ENCODE measurements around the gene MAP2K5. TPM values are rescaled to one million over a fixed set of nuclear protein-coding genes. Genes with fewer than 3 reads are reported as not detected.

MAP2K5 gene
- total RNA-seq, 2 donors from 2014 or later, result 7.4 to 10.2 TPM

DNA sequence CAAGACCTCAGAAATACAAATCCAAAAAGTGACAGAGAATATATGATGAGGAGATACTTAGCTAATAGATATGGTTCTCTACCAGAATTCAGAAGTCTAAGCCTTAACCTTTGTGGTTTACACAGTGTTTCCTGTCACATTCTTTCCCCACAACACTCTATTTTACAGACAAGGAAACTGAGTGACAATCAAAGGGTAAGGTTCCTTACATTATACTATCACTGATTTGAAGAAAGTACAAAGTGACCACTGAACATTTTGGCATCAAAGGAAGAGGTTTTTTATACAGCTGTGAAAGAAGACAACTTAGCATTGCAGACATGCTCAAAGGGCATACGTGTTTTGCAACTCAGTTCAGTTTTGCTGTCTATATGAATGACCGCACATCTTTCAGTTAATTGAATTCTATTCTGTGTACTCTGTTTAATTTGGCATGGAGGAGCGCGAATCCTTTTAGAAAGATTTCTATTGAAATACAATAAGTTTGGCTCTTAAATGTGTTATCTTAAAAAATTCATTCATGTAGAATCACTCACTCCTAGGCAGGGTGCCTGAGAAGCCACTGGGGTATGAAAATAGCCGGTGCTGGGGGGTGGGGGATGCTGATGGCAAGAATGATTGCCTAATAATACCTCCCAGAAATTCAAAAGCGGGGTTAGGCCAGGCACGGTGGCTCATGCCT, 216.3 kb downstream of the MAP2K5 start:
- no peaks in the 10 kb centered on the region for H3K4me1 ChIP-seq (ENCODE audit: control insufficient read depth in 1 of 2, low read depth in 2 of 2)
- ATAC-seq (ENCODE audit: insufficient number of reproducible peaks, low FRiP score, low read depth), result no peak
- no peaks in the 10 kb centered on the region for H3K27me3 ChIP-seq (replicated peaks; ENCODE audit: insufficient read depth)
- no peak overlapping the region for H3K27ac ChIP-seq
- no peaks in the 10 kb centered on the region for H3K36me3 ChIP-seq
- no peak for DNase-seq (ENCODE audit: low spot score)
- H3K4me3 ChIP-seq, result no peak overlapping the region
- H3K9me3 ChIP-seq, result no peaks in the 10 kb centered on the region
- TF ChIP-seq, protein P1, sequence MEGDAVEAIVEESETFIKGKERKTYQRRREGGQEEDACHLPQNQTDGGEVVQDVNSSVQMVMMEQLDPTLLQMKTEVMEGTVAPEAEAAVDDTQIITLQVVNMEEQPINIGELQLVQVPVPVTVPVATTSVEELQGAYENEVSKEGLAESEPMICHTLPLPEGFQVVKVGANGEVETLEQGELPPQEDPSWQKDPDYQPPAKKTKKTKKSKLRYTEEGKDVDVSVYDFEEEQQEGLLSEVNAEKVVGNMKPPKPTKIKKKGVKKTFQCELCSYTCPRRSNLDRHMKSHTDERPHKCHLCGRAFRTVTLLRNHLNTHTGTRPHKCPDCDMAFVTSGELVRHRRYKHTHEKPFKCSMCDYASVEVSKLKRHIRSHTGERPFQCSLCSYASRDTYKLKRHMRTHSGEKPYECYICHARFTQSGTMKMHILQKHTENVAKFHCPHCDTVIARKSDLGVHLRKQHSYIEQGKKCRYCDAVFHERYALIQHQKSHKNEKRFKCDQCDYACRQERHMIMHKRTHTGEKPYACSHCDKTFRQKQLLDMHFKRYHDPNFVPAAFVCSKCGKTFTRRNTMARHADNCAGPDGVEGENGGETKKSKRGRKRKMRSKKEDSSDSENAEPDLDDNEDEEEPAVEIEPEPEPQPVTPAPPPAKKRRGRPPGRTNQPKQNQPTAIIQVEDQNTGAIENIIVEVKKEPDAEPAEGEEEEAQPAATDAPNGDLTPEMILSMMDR (IDR thresholded peaks at IDR 0.05), result no peak

DNA sequence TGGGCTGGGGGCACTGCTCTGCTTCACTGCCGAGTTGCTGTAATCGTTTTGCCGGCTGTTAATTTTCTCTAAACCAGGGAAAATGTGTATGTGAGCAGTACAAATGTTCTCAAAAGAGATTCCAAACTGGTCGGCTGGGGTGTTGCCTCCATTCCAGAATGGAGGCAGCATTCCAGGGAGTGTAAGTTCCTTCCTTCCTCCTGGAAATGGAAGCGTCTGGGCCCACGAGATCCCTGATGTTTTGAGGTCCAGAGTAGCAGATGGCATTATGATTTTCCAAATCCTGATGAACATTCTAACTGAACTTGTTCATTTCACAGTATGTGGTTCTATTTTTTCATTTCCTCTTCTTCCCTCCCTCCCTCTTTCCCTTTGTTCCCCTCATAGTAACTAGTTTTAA, 218.4 kb downstream of the MAP2K5 start:
- Histone ChIP-seq H3K27ac (no peak overlapping the region), H3K4me3 (no peak overlapping the region), H3K4me1 (ENCODE audit: control insufficient read depth in 1 of 2, low read depth in 2 of 2) (no peaks in the 10 kb centered on the region), H3K36me3 (no peaks in the 10 kb centered on the region), H3K9me3 (no peaks in the 10 kb centered on the region), H3K27me3 (replicated peaks; ENCODE audit: insufficient read depth) (no peaks in the 10 kb centered on the region)
- TF ChIP-seq, protein P1 (IDR thresholded peaks at IDR 0.05), result no peak
- DNase-seq (ENCODE audit: low spot score) (no peak), ATAC-seq (ENCODE audit: insufficient number of reproducible peaks, low FRiP score, low read depth) (no peak)

DNA sequence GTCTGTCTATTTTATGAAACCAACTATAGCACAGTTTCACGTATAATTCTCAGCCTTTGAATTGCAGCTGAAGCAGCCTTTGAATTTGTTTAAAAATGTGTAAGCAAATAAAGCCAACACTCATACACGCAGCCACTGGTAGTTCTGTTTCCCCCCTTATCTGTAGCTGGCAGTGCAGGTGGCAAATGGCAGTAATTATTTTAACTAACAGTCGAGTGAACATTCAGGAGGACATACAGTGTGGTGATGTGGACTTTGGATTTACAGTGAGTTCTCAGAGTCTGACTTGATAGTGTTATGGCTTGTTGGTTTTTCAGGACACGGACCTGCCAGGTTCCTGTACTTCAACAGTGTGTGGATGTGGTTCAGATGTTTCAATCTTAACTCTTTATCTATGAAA, 218.8 kb downstream of the MAP2K5 start:
- no peaks in the 10 kb centered on the region for H3K4me1 ChIP-seq (ENCODE audit: control insufficient read depth in 1 of 2, low read depth in 2 of 2)
- DNase-seq (ENCODE audit: low spot score), result no peak

DNA sequence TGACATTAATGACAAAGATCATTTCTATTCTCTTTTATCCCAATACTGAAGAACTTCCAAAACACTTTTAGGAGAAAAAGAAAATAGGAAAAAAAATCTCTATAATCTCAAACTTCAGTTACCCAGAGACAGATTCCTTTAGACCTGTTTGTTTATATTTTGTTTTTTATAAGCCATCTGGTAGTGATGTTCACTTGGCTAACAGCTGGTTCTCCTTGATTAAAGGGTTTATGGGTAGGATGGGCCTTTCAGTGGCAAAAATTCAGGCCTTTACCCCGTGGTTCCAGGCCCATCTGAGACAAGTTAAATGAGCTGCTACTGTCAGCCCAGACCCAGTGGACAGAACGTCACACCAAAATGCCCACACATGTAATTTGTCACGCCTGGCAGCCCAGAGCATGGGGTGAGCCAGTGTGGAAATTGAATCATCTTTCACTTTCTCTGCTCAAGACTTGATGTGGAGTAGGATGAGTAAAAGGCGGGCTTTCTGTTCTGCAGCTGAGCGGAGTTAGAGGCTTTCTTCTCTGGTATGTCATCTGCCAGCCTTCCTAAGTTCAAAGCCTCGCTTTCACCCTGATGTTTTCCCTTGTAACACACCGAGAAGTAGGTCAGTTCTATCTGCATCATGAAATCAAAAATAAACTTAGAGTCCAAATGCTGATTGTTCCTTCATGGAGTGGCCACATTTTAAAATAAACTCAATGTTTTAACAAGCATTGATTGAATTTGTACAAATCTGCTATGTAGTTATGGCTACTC, 220.3 kb downstream of the MAP2K5 start:
- H3K4me1 ChIP-seq (ENCODE audit: control insufficient read depth in 1 of 2, low read depth in 2 of 2), result no peaks in the 10 kb centered on the region
- H3K9me3 ChIP-seq, result no peaks in the 10 kb centered on the region
- H3K27ac ChIP-seq, result no peak overlapping the region
- no peaks in the 10 kb centered on the region for H3K36me3 ChIP-seq
- no peak for ATAC-seq (ENCODE audit: insufficient number of reproducible peaks, low FRiP score, low read depth)
- TF ChIP-seq, protein P1 (IDR thresholded peaks at IDR 0.05), result no peak
- no peaks in the 10 kb centered on the region for H3K27me3 ChIP-seq (replicated peaks; ENCODE audit: insufficient read depth)
- no peak for DNase-seq (ENCODE audit: low spot score)
- no peak overlapping the region for H3K4me3 ChIP-seq

More for the DNA sequence above, 218.8 kb downstream of the MAP2K5 start:
- Histone ChIP-seq H3K4me3 (no peak overlapping the region), H3K27me3 (replicated peaks; ENCODE audit: insufficient read depth) (no peaks in the 10 kb centered on the region), H3K27ac (no peak overlapping the region), H3K9me3 (no peaks in the 10 kb centered on the region), H3K36me3 (no peaks in the 10 kb centered on the region)
- TF ChIP-seq, protein P1 (IDR thresholded peaks at IDR 0.05), result no peak
- ATAC-seq (ENCODE audit: insufficient number of reproducible peaks, low FRiP score, low read depth), result no peak

DNA sequence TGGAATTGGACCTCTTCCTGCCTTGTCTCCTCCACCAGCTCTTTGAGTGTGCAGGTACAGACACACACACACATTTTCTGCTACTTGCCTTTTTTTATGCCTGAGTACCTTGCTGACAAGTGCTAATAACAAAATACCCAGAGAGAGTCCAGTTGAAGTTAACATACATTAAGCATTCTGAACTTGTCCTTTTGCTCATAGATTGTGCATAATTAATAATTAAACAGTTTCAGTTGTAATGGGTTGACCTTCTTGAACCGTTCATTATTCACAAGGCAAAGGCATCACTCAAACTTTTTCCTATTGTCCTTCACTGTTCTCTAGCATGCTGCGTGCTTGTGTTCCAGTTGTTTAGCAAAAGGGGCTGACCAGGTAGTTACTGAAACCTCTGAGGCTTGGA, 223.2 kb downstream of the MAP2K5 start:
- H3K27ac ChIP-seq, result no peak overlapping the region
- DNase-seq (ENCODE audit: low spot score), result no peak
- TF ChIP-seq, protein P1 (IDR thresholded peaks at IDR 0.05), result no peak
- no peaks in the 10 kb centered on the region for H3K27me3 ChIP-seq (replicated peaks; ENCODE audit: insufficient read depth)
- no peaks in the 10 kb centered on the region for H3K9me3 ChIP-seq
- H3K4me3 ChIP-seq, result no peak overlapping the region
- no peaks in the 10 kb centered on the region for H3K4me1 ChIP-seq (ENCODE audit: control insufficient read depth in 1 of 2, low read depth in 2 of 2)
- no peak for ATAC-seq (ENCODE audit: insufficient number of reproducible peaks, low FRiP score, low read depth)
- H3K36me3 ChIP-seq, result no peaks in the 10 kb centered on the region
